Measurements from ENCODE around the gene MAB21L4. TPM values are rescaled to one million over a fixed set of nuclear protein-coding genes. Genes with fewer than 3 reads are reported as not detected.

Gene MAB21L4
- total and polyA plus RNA-seq, 2 donors (not counting 3 experiments of a cell fraction or from before 2014, with no cell fraction given): not detected

GRCh38 chr2:240909216-240909974 is 13.4 kb upstream of the MAB21L4 start:
- CTCF ChIA-PET: no interaction called here
- intact Hi-C loops (cut with micrococcal nuclease): no loop called here
- no peaks in the 10 kb centered on the region for H3K9me1 ChIP-seq (replicated peaks; ENCODE audit: control insufficient read depth, extremely low read depth, insufficient read depth, low read length)

GRCh38 chr2:240906911-240907590 is 11.1 kb upstream of the MAB21L4 start:
- POLR2A ChIA-PET: no interaction called here
- Histone ChIP-seq H3K79me2 (ENCODE audit: control insufficient read depth, insufficient read depth, low read length) (no peaks in the 10 kb centered on the region), H3K27me3 (ENCODE audit: control insufficient read depth in 2 of 2, insufficient read depth in 2 of 2, low read length in 2 of 2) (no peaks in the 10 kb centered on the region), H3K9me1 (replicated peaks; ENCODE audit: control insufficient read depth, extremely low read depth, insufficient read depth, low read length) (no peaks in the 10 kb centered on the region), H3K4me2 (ENCODE audit: insufficient read depth, low read length) (no peak overlapping the region), H4K20me1 (replicated peaks; ENCODE audit: control insufficient read depth, extremely low read depth, insufficient read depth, low read length) (no peaks in the 10 kb centered on the region), H3K9ac (replicated peaks; ENCODE audit: extremely low read depth, insufficient read depth, low read length) (no peak overlapping the region), H3K9me3 (replicated peaks; ENCODE audit: control insufficient read depth, insufficient read depth, low read length) (no peaks in the 10 kb centered on the region), H3K4me3 (replicated peaks in 1 of 3; ENCODE audit: insufficient read depth in 1 of 3, low read depth in 1 of 3, low read length in 3 of 3) (no peak overlapping the region), H3K36me3 (ENCODE audit: control insufficient read depth in 2 of 2, extremely low read depth in 1 of 2, insufficient read depth in 2 of 2, low read length in 2 of 2) (no peaks in the 10 kb centered on the region), H3K4me1 (ENCODE audit: control insufficient read depth, extremely low read depth, insufficient read depth, low read length) (no peaks in the 10 kb centered on the region), H3K27ac (ENCODE audit: insufficient read depth, low read depth, low read length) (no peak overlapping the region), H2AFZ (ENCODE audit: low read depth, low read length) (no peak overlapping the region)
- intact Hi-C loops (cut with micrococcal nuclease) (no loop called here), dilution Hi-C loops (cut with MboI; ENCODE audit: extremely low pct_ligation_motif_present, low sequenced_read_pairs) (no loop called here)
- DNase-seq (ENCODE audit: low read depth, low spot score): no peak
- no peak for TF ChIP-seq FOS (IDR thresholded peaks at IDR 0.05; ENCODE audit: borderline replicate concordance, insufficient read depth, low read length)
- no peak for TF ChIP-seq MYC (IDR thresholded peaks at IDR 0.05; ENCODE audit: low read depth, low read length)
- no peak for TF ChIP-seq POLR2A (IDR thresholded peaks at IDR 0.05; ENCODE audit: low read depth, low read length)
- TF ChIP-seq MAX (IDR thresholded peaks at IDR 0.05; ENCODE audit: insufficient read depth, insufficient read length): no peak
- TF ChIP-seq CTCF (IDR thresholded peaks at IDR 0.05; ENCODE audit: extremely low read depth in 1 of 2, insufficient read depth in 1 of 2, low read depth in 1 of 2, low read length in 2 of 2): no peak
- TF ChIP-seq EZH2 (IDR thresholded peaks at IDR 0.05; ENCODE audit: borderline replicate concordance, low read depth, low read length, severe bottlenecking): no peak
- TF ChIP-seq JUN (IDR thresholded peaks at IDR 0.05; ENCODE audit: borderline replicate concordance, insufficient read depth, insufficient read length, low read depth): no peak
- TF ChIP-seq POLR2AphosphoS5 (IDR thresholded peaks at IDR 0.05; ENCODE audit: insufficient read depth, low read depth, low read length): no peak
- TF ChIP-seq GATA2 (IDR thresholded peaks at IDR 0.05; ENCODE audit: insufficient read depth, insufficient read length, low read depth, low read length): no peak
- CTCF ChIA-PET: no interaction called here
- no TSS peak for BruUV-seq (replicated peaks)
- FAIRE-seq: no peak

More at GRCh38 chr2:240909216-240909974, 13.4 kb upstream of the MAB21L4 start:
- no TSS peak for BruUV-seq (replicated peaks)
- dilution Hi-C loops (cut with MboI; ENCODE audit: extremely low pct_ligation_motif_present, low sequenced_read_pairs): no loop called here
- TF ChIP-seq GATA2 (IDR thresholded peaks at IDR 0.05; ENCODE audit: insufficient read depth, insufficient read length, low read depth, low read length): no peak
- TF ChIP-seq MAX (IDR thresholded peaks at IDR 0.05; ENCODE audit: insufficient read depth, insufficient read length): no peak
- TF ChIP-seq POLR2A (IDR thresholded peaks at IDR 0.05; ENCODE audit: low read depth, low read length): no peak
- Histone ChIP-seq H3K27ac (ENCODE audit: insufficient read depth, low read depth, low read length) (no peak overlapping the region), H3K36me3 (ENCODE audit: control insufficient read depth in 2 of 2, extremely low read depth in 1 of 2, insufficient read depth in 2 of 2, low read length in 2 of 2) (no peaks in the 10 kb centered on the region), H2AFZ (ENCODE audit: low read depth, low read length) (no peak overlapping the region), H4K20me1 (replicated peaks; ENCODE audit: control insufficient read depth, extremely low read depth, insufficient read depth, low read length) (no peaks in the 10 kb centered on the region), H3K4me3 (replicated peaks in 1 of 3; ENCODE audit: insufficient read depth in 1 of 3, low read depth in 1 of 3, low read length in 3 of 3) (no peak overlapping the region), H3K4me2 (ENCODE audit: insufficient read depth, low read length) (no peak overlapping the region), H3K4me1 (ENCODE audit: control insufficient read depth, extremely low read depth, insufficient read depth, low read length) (peaks cover 15% of the 10 kb centered on the region), H3K27me3 (ENCODE audit: control insufficient read depth in 2 of 2, insufficient read depth in 2 of 2, low read length in 2 of 2) (no peaks in the 10 kb centered on the region), H3K79me2 (ENCODE audit: control insufficient read depth, insufficient read depth, low read length) (no peaks in the 10 kb centered on the region), H3K9me3 (replicated peaks; ENCODE audit: control insufficient read depth, insufficient read depth, low read length) (no peaks in the 10 kb centered on the region), H3K9ac (replicated peaks; ENCODE audit: extremely low read depth, insufficient read depth, low read length) (no peak overlapping the region)
- FAIRE-seq (no peak), DNase-seq (ENCODE audit: low read depth, low spot score) (no peak)
- POLR2A ChIA-PET: no interaction called here

Measured in endothelial cell of umbilical vein (primary cell).